Measurements from ENCODE around the gene JAM3. TPM values are rescaled to one million over a fixed set of nuclear protein-coding genes. Genes with fewer than 3 reads are reported as not detected.

Gene JAM3
- total RNA-seq, 1 experiment from 2014 or later, result 45.4 TPM

GRCh38 chr11:134119094-134119493, 50.2 kb downstream of the JAM3 start:
- BruUV-seq (replicated peaks), result no TSS peak
- CTCF ChIA-PET, result interaction anchor here (0.6 kb wide), 1 partner anchor 26 kb away, joined by 4 read pairs; no protein-coding TSS in a partner anchor
- ATAC-seq (no peak), DNase-seq (ENCODE audit: low read depth, low spot score) (no peak)
- Histone ChIP-seq H3K27ac (ENCODE audit: low read length) (no peak overlapping the region), H3K4me3 (ENCODE audit: low read depth in 2 of 2, low read length in 2 of 2) (no peak overlapping the region), H3K4me1 (ENCODE audit: control insufficient read depth, insufficient read depth, low read length) (peaks cover 10% of the 10 kb centered on the region; the same call in 1 of the 2 replicates), H3K9me3 (ENCODE audit: control insufficient read depth, insufficient read depth, low read depth, low read length) (no peaks in the 10 kb centered on the region), H3K36me3 (ENCODE audit: control insufficient read depth, insufficient read depth, low read length) (no peaks in the 10 kb centered on the region), H3K27me3 (ENCODE audit: control insufficient read depth, insufficient read depth, low read length) (peaks cover 3% of the 10 kb centered on the region; the same call in 1 of the 2 replicates)
- POLR2A ChIA-PET, result no interaction called here
- intact Hi-C loops (cut with micrococcal nuclease; ENCODE audit: unreplicated experiment), result no loop called here
- TF ChIP-seq REST (IDR thresholded peaks at IDR 0.05; ENCODE audit: insufficient read depth in 1 of 2, low read depth in 2 of 2, low read length in 1 of 2) (no peak), SIN3A (IDR thresholded peaks at IDR 0.05; ENCODE audit: borderline replicate concordance, insufficient read depth, low read depth, low read length) (no peak), TCF7L2 (IDR thresholded peaks at IDR 0.05; ENCODE audit: low read depth, low read length) (no peak), CTCF (IDR thresholded peaks at IDR 0.05) (no peak), POLR2AphosphoS5 (IDR thresholded peaks at IDR 0.05; ENCODE audit: low read depth, low read length) (no peak)
- in situ Hi-C loops (cut with HindIII; ENCODE audit: low pct_unique_long_range_greater_than_20kb, low sequenced_read_pairs), result no loop called here

- in situ Hi-C loops (cut with HindIII; ENCODE audit: low pct_unique_long_range_greater_than_20kb, low sequenced_read_pairs), result no loop called here
- no peaks in the 10 kb centered on the region for H3K9me3 ChIP-seq (ENCODE audit: control insufficient read depth, insufficient read depth, low read depth, low read length)
- CTCF ChIA-PET, result no interaction called here
- TF ChIP-seq POLR2AphosphoS5 (IDR thresholded peaks at IDR 0.05; ENCODE audit: low read depth, low read length) (no peak), CTCF (IDR thresholded peaks at IDR 0.05) (no peak), SIN3A (IDR thresholded peaks at IDR 0.05; ENCODE audit: borderline replicate concordance, insufficient read depth, low read depth, low read length) (no peak), REST (IDR thresholded peaks at IDR 0.05; ENCODE audit: insufficient read depth in 1 of 2, low read depth in 2 of 2, low read length in 1 of 2) (no peak), TCF7L2 (IDR thresholded peaks at IDR 0.05; ENCODE audit: low read depth, low read length) (no peak)
- H3K27ac ChIP-seq (ENCODE audit: low read length), result no peak overlapping the region
- H3K4me3 ChIP-seq (ENCODE audit: low read depth in 2 of 2, low read length in 2 of 2), result no peak overlapping the region
- no peaks in the 10 kb centered on the region for H3K36me3 ChIP-seq (ENCODE audit: control insufficient read depth, insufficient read depth, low read length)
- peaks cover 12% of the 10 kb centered on the region; the same call in 1 of the 2 replicates for H3K4me1 ChIP-seq (ENCODE audit: control insufficient read depth, insufficient read depth, low read length)
- H3K27me3 ChIP-seq (ENCODE audit: control insufficient read depth, insufficient read depth, low read length), result peaks cover 7% of the 10 kb centered on the region
- intact Hi-C loops (cut with micrococcal nuclease; ENCODE audit: unreplicated experiment), result no loop called here
- DNase-seq (ENCODE audit: low read depth, low spot score) (no peak), ATAC-seq (no peak)
- POLR2A ChIA-PET, result no interaction called here
- no TSS peak for BruUV-seq (replicated peaks)
These were observed 51.4 kb downstream of the JAM3 start for GRCh38 chr11:134120143-134120850.
